ENCODE data around the gene SERF2. TPM values are rescaled to one million over a fixed set of nuclear protein-coding genes. Genes with fewer than 3 reads are reported as not detected.
"Not testable (repeated sequence)": the region's sequence is repeated elsewhere in the genome, so short reads cannot be mapped to it uniquely, and the experiment has no call there.

The SERF2 gene
- total RNA-seq, 1 experiment from 2014 or later = 630 TPM

- in situ Hi-C loops (cut with HindIII; ENCODE audit: low pct_unique_long_range_greater_than_20kb, low sequenced_read_pairs) = no loop called here
- DNase-seq (ENCODE audit: low read depth, low spot score) = no peak
Observed at GRCh38 chr15:43779016-43779415, 13.1 kb upstream of the SERF2 start.

- in situ Hi-C loops (cut with HindIII; ENCODE audit: low pct_unique_long_range_greater_than_20kb, low sequenced_read_pairs) = no loop called here
Observed at GRCh38 chr15:43789409-43789808, 2.7 kb upstream of the SERF2 start.

GRCh38 chr15:43792761-43793476, 799 bp downstream of the SERF2 start:
- DNase-seq (ENCODE audit: low read depth, low spot score) = no peak
- in situ Hi-C loops (cut with HindIII; ENCODE audit: low pct_unique_long_range_greater_than_20kb, low sequenced_read_pairs) = no loop called here

More at GRCh38 chr15:43789409-43789808, 2.7 kb upstream of the SERF2 start:
- DNase-seq (ENCODE audit: low read depth, low spot score) = no peak

- no peak for DNase-seq (ENCODE audit: low read depth, low spot score)
- in situ Hi-C loops (cut with HindIII; ENCODE audit: low pct_unique_long_range_greater_than_20kb, low sequenced_read_pairs) = no loop called here
Observed at GRCh38 chr15:43793647-43794046, 1.5 kb downstream of the SERF2 start.

GRCh38 chr15:43794269-43795037, 2.3 kb downstream of the SERF2 start:
- in situ Hi-C loops (cut with HindIII; ENCODE audit: low pct_unique_long_range_greater_than_20kb, low sequenced_read_pairs) = no loop called here
- no peak for DNase-seq (ENCODE audit: low read depth, low spot score)

GRCh38 chr15:43795197-43795596, 3.1 kb downstream of the SERF2 start:
- in situ Hi-C loops (cut with HindIII; ENCODE audit: low pct_unique_long_range_greater_than_20kb, low sequenced_read_pairs) = no loop called here
- no peak for DNase-seq (ENCODE audit: low read depth, low spot score)

- in situ Hi-C loops (cut with HindIII; ENCODE audit: low pct_unique_long_range_greater_than_20kb, low sequenced_read_pairs) = no loop called here
- no peak for DNase-seq (ENCODE audit: low read depth, low spot score)
Observed at GRCh38 chr15:43795997-43796396, 3.9 kb downstream of the SERF2 start.

GRCh38 chr15:43796566-43796965, 4.4 kb downstream of the SERF2 start:
- in situ Hi-C loops (cut with HindIII; ENCODE audit: low pct_unique_long_range_greater_than_20kb, low sequenced_read_pairs) = no loop called here
- DNase-seq (ENCODE audit: low read depth, low spot score) = no peak

- in situ Hi-C loops (cut with HindIII; ENCODE audit: low pct_unique_long_range_greater_than_20kb, low sequenced_read_pairs) = no loop called here
- no peak for DNase-seq (ENCODE audit: low read depth, low spot score)
Observed at GRCh38 chr15:43799209-43799944, 7.3 kb downstream of the SERF2 start.

GRCh38 chr15:43799945-43800285, 7.8 kb downstream of the SERF2 start, which contains the start of gene SERINC4:
Gene SERINC4 (minus strand): TSS chr15:43800220. CDS start chr15:43799986, 234 bp downstream.
- in situ Hi-C loops (cut with HindIII; ENCODE audit: low pct_unique_long_range_greater_than_20kb, low sequenced_read_pairs) = no loop called here
- DNase-seq (ENCODE audit: low read depth, low spot score) = no peak

- in situ Hi-C loops (cut with HindIII; ENCODE audit: low pct_unique_long_range_greater_than_20kb, low sequenced_read_pairs) = no loop called here
- DNase-seq (ENCODE audit: low read depth, low spot score) = peak; percentile 85
Observed at GRCh38 chr15:43800286-43801141, 8.4 kb downstream of the SERF2 start, which contains the start of gene HYPK. Gene HYPK (plus strand): TSS chr15:43800599. CDS start chr15:43800623, 24 bp downstream.

GRCh38 chr15:43802676-43803075, 10.6 kb downstream of the SERF2 start:
- in situ Hi-C loops (cut with HindIII; ENCODE audit: low pct_unique_long_range_greater_than_20kb, low sequenced_read_pairs); DNase-seq (ENCODE audit: low read depth, low spot score): not testable (repeated sequence)

- in situ Hi-C loops (cut with HindIII; ENCODE audit: low pct_unique_long_range_greater_than_20kb, low sequenced_read_pairs) = no loop called here
- DNase-seq (ENCODE audit: low read depth, low spot score) = no peak
Observed at GRCh38 chr15:43808435-43808950, 16.4 kb downstream of the SERF2 start.

GRCh38 chr15:43808960-43809678, 17.0 kb downstream of the SERF2 start:
- in situ Hi-C loops (cut with HindIII; ENCODE audit: low pct_unique_long_range_greater_than_20kb, low sequenced_read_pairs) = no loop called here

GRCh38 chr15:43815064-43815463, 22.9 kb downstream of the SERF2 start:
- DNase-seq (ENCODE audit: low read depth, low spot score); in situ Hi-C loops (cut with HindIII; ENCODE audit: low pct_unique_long_range_greater_than_20kb, low sequenced_read_pairs): not testable (repeated sequence)

More at GRCh38 chr15:43808960-43809678, 17.0 kb downstream of the SERF2 start:
- DNase-seq (ENCODE audit: low read depth, low spot score) = no peak

GRCh38 chr15:43821505-43821904, 29.4 kb downstream of the SERF2 start:
- in situ Hi-C loops (cut with HindIII; ENCODE audit: low pct_unique_long_range_greater_than_20kb, low sequenced_read_pairs) = no loop called here
- no peak for DNase-seq (ENCODE audit: low read depth, low spot score)

All from SK-MEL-5 (cell line).